HG03575 (cell line): ENCODE results near the gene FAM174C.
"Not testable (repeated sequence)": the region's sequence is repeated elsewhere in the genome, so short reads cannot be mapped to it uniquely, and the experiment has no call there.

Experiments
- ATAC-seq: cut with Tn5 transposase; IDR thresholded peaks from one replicate; pipeline ENCODE4 v1.9.1; 2021; ENCODE audit not compliant: unreplicated experiment, insufficient number of reproducible peaks, low FRiP score; ENCODE audit errors: extremely low read depth

FAM174C gene

GRCh38 chr19:1291761-1292418, 16.6 kb downstream of the FAM174C start:
- no peak for ATAC-seq

DNA sequence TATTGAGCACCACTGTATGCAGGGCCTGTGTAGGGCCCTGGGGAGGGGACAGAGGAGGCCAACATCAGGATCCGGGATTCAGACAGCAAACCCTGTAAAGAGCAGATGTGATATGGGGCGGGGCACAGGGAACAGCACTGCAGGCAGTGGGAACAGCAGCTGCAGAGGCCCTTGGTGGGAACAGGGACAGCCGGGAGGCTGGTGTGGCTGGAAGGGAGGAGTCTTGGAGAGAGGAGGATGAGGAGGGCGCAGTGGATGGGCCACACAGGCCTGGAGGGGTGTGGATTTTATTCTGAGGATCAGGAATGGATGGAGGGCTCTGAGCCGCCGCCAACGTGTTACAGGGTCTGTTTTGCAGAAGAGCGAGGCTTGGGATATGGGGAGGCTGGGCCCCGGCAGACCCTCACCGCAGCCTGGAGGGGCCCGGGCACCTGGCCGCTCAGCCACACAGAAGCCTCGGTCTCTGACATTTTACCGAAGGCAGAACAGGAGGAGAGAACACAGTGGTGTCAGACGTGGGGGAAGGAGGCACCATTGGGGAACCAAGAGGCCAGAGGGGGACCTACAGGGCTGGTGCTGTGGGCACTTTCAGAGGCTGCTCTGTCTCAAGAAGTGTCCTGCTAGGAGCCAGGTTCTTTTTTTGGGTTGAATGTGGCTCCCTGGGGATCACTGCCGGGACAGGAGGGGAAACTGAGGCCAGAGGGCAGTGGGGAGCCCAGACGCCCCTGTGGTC, 17.3 kb downstream of the FAM174C start:
- no peak for ATAC-seq

DNA sequence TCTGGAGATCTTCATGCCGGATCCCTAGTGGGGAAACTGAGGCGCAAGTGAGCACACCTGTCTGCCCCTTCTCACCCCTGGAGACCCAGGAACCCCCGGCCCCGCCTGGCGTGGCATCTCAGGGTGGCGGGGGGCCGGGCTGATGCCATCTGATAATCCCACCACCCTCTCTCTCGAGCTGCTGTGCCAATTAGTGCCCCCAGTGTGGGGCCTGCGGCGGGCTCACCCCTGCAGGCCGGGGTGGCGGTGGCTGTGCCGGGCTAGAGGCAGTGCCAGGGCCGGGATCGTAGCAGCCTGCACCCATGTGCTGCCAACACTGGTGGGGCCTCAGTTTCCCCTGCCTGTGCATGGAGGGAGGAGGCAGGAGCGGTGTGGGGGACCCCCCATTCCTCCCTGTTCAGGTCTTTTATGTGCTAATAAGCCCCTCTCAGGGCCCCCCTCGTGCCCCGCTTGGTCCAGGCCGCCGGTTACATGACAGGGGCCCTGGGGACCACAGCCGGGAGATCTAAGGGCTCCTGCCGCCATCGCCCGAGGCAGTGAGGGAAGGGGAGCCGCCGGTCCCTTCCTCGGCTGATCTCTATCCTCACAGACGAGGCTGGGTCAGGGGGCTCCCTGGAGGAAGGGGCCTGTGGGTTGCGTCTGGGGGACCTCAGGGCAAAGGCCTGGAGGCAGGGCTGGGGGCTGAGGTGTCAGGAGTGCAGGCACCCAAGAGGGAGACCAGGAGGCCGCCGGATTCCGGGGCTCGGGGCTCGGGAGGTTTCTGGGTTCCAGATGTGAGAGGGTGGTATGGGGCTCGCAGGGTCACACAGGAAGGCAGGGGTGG, 18.7 kb downstream of the FAM174C start:
- no peak for ATAC-seq

DNA sequence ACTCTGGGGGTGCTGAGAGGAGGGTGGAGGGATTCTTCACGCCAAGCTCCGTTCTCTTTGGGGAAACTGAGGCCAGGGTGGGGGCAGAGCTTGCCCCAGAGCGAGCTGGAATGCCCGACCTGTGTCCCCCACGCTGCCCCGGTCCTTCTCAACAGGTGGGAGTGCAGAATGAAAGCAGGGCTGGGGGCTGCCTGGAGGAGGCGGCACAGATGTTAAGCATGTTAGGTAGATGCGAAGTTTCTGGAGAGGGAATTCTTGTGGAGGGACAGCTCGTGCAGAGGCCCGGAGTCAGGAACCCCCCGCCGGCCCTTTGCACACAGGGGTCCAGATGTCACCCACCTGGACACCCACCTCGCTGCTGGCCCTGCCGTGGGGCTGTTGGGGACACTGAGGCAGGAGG, 19.4 kb downstream of the FAM174C start:
- no peak for ATAC-seq

GRCh38 chr19:1295169-1296012, 20.1 kb downstream of the FAM174C start:
- ATAC-seq = no peak

GRCh38 chr19:1296078-1296477, 20.7 kb downstream of the FAM174C start:
- ATAC-seq = no peak

DNA sequence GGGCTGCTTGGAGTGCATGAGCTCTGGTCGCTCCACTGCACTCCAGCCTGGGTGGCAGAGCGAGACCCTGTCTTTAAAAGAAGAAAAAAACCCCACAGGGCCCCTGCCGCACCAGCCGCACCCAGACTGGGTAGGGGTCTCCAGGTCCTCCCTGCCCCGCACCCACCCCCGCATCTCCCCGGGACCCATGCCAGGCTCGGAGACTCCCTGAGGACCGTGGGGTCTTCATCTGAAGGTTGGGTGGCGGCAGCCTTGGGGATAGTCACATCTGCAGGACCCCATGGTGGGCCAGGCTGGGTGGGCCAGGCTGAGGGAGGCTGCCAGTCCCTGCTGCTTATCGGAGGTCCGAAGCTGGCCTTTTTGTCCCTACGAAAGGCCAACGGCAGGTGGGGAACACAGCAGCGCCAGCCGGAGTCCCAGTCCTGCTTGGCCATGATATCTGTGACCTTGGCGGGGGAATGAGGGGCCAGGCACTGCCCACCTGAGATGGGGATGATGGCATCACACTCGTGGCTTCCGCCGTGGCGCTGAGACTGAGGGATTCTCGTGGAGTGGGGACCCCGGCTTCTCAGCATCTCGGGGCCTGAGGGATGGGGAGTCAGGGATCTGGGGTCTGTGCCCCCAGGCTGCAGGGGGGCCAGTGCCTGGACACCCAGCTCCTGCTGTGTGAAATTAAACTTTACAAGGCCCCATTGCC, 21.4 kb downstream of the FAM174C start:
- ATAC-seq = no peak

GRCh38 chr19:1298235-1298634, 22.9 kb downstream of the FAM174C start:
- no peak for ATAC-seq

- ATAC-seq = no peak
Observed at GRCh38 chr19:1299801-1300200, 24.5 kb downstream of the FAM174C start.

GRCh38 chr19:1300744-1301490, 25.6 kb downstream of the FAM174C start:
- no peak for ATAC-seq

DNA sequence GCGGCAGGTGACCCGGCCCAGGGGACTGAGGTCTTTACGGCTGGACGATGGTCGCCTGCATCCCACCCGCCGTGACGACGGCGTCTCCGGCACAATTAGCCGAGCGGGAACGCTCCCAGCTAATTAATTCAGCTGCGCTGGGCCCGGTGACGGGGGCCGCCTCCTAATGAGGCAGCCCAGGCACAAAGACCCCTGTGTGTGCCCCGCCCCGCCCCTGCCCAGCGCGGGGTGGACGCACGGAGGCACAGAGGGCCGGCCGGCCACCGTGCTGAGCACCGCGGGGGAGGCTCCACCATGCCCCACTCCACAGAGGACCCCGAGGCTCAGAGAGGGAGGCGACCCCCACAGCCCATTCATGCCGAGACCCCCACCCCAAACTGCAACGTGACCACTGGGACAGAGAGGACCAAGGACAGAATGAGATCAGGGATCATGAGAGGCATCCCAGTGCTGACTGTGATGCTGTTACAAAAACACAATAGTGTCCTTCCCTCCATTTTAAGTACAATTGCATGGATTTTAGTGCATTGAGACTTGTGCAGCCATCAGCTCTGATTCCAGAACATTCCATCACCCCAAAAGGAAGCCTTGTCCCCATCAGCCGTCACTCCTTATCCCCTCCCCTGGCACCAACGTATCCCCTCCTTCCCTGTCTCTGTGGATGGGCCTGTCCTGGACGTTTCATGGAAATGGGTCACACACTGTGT, 27.4 kb downstream of the FAM174C start:
- no peak for ATAC-seq

DNA sequence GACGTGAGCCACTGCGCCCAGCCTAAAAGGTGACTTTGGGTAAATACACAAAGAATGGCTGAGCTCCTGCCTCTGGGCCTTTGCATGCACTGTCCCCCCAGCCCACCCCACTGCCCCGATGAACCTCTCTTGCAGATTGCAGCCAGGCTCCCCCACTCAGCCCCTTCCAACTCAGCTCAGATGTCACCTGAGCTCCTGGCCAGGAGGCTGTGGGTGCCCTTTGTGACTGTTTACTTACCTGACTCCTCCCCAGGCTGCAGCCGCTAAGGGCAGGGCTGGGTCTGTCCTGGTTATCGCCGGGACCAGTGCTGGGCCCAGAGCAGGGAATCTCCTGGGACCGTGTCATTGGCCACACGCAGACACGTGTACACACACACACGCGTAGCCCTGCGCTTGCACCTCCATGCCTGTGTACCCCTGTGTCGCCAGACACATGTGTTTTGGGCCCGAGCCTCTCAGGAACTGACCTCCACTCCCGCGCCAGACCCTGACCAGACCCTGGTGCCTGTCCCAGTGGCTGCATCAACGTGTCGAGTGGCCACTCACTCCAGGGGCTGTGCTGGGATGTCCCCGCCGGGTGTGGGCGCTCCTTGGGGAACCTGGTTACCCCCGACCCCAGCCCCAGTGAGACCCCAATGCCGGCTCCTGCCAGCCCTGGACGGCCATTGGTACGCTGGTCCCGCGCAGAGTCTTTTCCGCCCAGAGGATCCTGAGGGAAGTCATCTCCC, 29.0 kb downstream of the FAM174C start:
- no peak for ATAC-seq

- not testable (repeated sequence) for ATAC-seq
Observed at GRCh38 chr19:1305354-1305753, 30.0 kb downstream of the FAM174C start.

DNA sequence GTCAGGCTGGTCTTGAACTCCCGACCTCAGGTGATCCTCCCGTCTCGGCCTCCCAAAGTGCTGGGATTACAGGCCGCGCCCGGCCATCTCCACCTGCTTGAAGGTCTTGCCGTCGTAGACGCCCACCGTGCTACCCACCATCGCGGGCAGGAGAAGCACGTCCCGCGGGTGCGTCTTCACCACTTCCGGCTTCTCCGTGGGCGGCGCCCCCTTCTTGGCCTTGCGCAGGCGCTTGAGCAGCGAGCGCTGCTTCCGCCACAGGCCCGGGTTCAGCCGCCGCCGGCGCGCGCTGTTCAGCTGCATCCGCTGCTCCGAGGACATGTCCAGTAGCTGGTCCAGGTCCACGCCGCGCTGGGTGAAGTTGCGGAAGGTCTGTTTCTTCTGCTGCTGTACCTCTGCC, 32.0 kb downstream of the FAM174C start:
- ATAC-seq = no peak

DNA sequence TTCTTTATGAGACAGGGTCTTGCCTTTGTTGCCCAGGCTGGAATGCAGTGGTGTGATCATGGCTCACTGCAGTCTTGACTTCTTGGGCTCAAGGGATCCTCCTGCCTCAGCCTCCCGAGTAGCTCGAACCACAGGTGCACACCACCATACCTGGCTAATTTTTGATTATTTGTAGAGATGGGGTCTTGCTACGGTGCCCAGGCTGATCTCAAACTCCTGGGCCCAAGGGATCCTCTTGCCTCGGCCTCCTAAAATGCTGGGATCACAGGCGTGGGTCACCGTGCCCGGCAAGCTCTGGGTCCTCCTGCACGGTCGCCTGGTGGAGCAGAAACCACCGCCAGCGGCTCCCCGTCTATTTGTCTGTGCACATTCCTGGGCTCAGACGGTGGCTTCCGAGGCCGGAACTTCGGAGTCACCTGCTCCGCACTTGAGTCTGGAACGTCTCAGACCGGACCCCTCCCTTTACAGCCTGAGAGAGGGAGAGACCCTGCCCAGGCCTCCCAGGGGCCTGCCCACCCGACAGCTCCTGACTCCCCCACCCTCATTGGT, 32.5 kb downstream of the FAM174C start:
- ATAC-seq = no peak

DNA sequence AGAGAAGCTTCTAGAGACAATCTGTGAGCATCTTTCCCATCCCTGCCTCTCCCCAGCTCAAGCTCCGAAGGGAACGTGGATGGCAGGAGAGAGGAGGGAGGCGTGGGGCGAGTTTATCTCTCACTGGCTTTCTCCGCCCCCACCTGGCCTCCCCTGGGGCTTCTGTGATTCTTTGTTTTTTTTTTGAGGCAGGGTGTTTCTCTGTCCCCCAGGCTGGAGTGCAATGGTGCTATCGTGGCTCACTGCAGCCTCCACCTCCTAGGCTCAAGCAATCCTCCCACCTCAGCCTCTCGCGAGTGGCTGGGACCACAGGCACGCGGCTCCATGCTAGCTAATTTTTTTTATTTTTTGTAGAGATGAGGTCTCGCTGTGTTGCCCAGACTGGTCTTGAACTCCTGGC, 33.4 kb downstream of the FAM174C start:
- ATAC-seq = no peak
